Muscle layer of colon (tissue), 2 donors: ENCODE data around the gene ZBTB5.
"Not testable (repeated sequence)": the region's sequence is repeated elsewhere in the genome, so short reads cannot be mapped to it uniquely, and the experiment has no call there.

Source experiments
- H3K27ac ChIP-seq: one replicate; pipeline ENCODE4 v1.7.0; 2013; ENCODE audit warnings: low read depth, mild to moderate bottlenecking, low read length, moderate library complexity
- H3K27me3 ChIP-seq, 2 donors: one replicate each; pipeline ENCODE4 v1.7.0; 2013; ENCODE audit warnings: low read length in 2 of 2, mild to moderate bottlenecking in 2 of 2; ENCODE audit not compliant: insufficient read depth in 2 of 2, control insufficient read depth in 1 of 2
- H3K36me3 ChIP-seq: one replicate; pipeline ENCODE4 v1.7.0; 2013; ENCODE audit warnings: mild to moderate bottlenecking, low read length; ENCODE audit not compliant: insufficient read depth
- H3K4me1 ChIP-seq: one replicate; pipeline ENCODE4 v1.7.0; 2013; ENCODE audit warnings: mild to moderate bottlenecking, low read length; ENCODE audit not compliant: insufficient read depth
- H3K4me3 ChIP-seq, 2 donors: one replicate each; pipeline ENCODE4 v1.7.0; 2013; ENCODE audit warnings: low read length in 2 of 2, low read depth in 1 of 2, mild to moderate bottlenecking in 1 of 2, moderate library complexity in 1 of 2
- H3K9ac ChIP-seq: one replicate; pipeline ENCODE4 v1.7.0; 2013; ENCODE audit warnings: low read length
- H3K9me3 ChIP-seq: one replicate; pipeline ENCODE4 v1.7.0; 2013; ENCODE audit warnings: mild to moderate bottlenecking, low read length
- donor health status: abdominal sarcoma.
- donor health status: Adenocarcinoma of cecum.

ZBTB5 gene

GRCh38 chr9:37480759-37481158 is 15.5 kb upstream of the ZBTB5 start:
- H3K9ac ChIP-seq, result no peak overlapping the region
- peaks cover 0 to 4% of the 10 kb centered on the region in 2 donors for H3K27me3 ChIP-seq

GRCh38 chr9:37477987-37478619 is 12.9 kb upstream of the ZBTB5 start:
- not testable (repeated sequence) for H3K4me1 ChIP-seq, H3K27me3 ChIP-seq

More at GRCh38 chr9:37480759-37481158, 15.5 kb upstream of the ZBTB5 start:
- H3K4me3 ChIP-seq, result no peak overlapping the region
- no peaks in the 10 kb centered on the region for H3K9me3 ChIP-seq
- peaks cover 3% of the 10 kb centered on the region for H3K4me1 ChIP-seq
- no peak overlapping the region for H3K27ac ChIP-seq
- no peaks in the 10 kb centered on the region for H3K36me3 ChIP-seq

GRCh38 chr9:37477443-37477842 is 12.2 kb upstream of the ZBTB5 start:
- H3K36me3 ChIP-seq, H3K4me1 ChIP-seq, H3K9me3 ChIP-seq, H3K4me3 ChIP-seq, H3K9ac ChIP-seq, H3K27ac ChIP-seq, H3K27me3 ChIP-seq: not testable (repeated sequence)

More at GRCh38 chr9:37477987-37478619, 12.9 kb upstream of the ZBTB5 start:
- H3K36me3 ChIP-seq, H3K27ac ChIP-seq, H3K9me3 ChIP-seq, H3K4me3 ChIP-seq, H3K9ac ChIP-seq: not testable (repeated sequence)

- Histone ChIP-seq H3K27ac (no peak overlapping the region), H3K9me3 (no peaks in the 10 kb centered on the region), H3K4me1 (peaks cover 8% of the 10 kb centered on the region), H3K9ac (no peak overlapping the region), H3K4me3 (no peak overlapping the region), H3K27me3 (peaks cover 0 to 4% of the 10 kb centered on the region in 2 donors), H3K36me3 (no peaks in the 10 kb centered on the region)
Measured at GRCh38 chr9:37476930-37477329, 11.7 kb upstream of the ZBTB5 start.

DNA sequence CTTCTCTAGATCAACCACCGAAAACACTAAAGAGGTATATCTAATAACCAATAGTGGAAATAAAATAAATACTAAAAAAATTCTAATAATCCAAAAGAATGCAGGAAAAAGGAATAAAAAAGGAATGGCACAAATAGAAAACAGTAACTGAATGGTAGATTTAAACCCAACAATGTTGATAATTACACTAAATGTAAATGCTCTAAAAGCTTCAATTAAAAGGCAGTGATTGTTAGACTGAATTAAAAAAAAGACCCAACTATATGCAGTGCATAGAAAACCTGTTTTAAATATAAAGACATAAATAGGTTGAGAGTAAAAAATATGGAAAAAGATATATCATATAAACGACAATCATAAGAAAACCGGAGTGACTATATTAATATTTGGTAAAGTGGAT is 9.2 kb upstream of the ZBTB5 start:
- H3K36me3 ChIP-seq, result no peaks in the 10 kb centered on the region
- no peak overlapping the region for H3K9ac ChIP-seq
- no peak overlapping the region for H3K27ac ChIP-seq
- peaks cover 11% of the 10 kb centered on the region for H3K4me1 ChIP-seq
- no peaks in the 10 kb centered on the region for H3K27me3 ChIP-seq
- H3K4me3 ChIP-seq, result no peak overlapping the region
- no peaks in the 10 kb centered on the region for H3K9me3 ChIP-seq

GRCh38 chr9:37473982-37474381 is 8.7 kb upstream of the ZBTB5 start:
- H3K9ac ChIP-seq, H3K36me3 ChIP-seq, H3K27me3 ChIP-seq, H3K4me3 ChIP-seq, H3K27ac ChIP-seq, H3K9me3 ChIP-seq: not testable (repeated sequence)
- H3K4me1 ChIP-seq, result peaks cover 11% of the 10 kb centered on the region

GRCh38 chr9:37471942-37472684 is 6.9 kb upstream of the ZBTB5 start:
- Histone ChIP-seq H3K4me3 (peak overlapping the region; percentile 26 to 47), H3K27ac (peak overlapping the region; percentile 53), H3K36me3 (no peaks in the 10 kb centered on the region), H3K9ac (peak overlapping the region; percentile 59), H3K27me3 (no peaks in the 10 kb centered on the region), H3K4me1 (peaks cover 11% of the 10 kb centered on the region), H3K9me3 (no peaks in the 10 kb centered on the region)

GRCh38 chr9:37468620-37469019 is 3.4 kb upstream of the ZBTB5 start:
- Histone ChIP-seq H3K9me3 (no peaks in the 10 kb centered on the region), H3K27ac (no peak overlapping the region), H3K9ac (no peak overlapping the region), H3K36me3 (no peaks in the 10 kb centered on the region), H3K4me1 (peaks cover 20% of the 10 kb centered on the region), H3K27me3 (no peaks in the 10 kb centered on the region), H3K4me3 (no peak overlapping the region)

DNA sequence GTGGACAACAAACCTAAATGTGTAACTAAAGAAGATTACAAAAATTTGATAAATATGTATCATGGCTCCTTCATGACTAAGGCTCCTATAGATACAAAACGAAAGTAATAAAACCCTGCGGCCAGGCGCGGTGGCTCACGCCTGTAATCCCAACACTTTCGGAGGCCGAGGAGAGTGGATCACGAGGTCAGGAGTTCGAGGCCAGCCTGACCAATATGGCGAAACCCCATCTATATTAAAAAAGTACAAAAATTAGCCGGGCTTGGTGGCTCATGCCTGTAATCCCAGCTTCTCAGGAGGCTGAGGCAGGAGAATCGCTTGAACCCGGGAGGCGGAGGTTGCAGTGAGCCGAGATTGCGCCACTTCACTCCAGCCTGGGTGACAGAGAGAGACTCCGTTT is 2.3 kb upstream of the ZBTB5 start:
- H3K27me3 ChIP-seq, H3K36me3 ChIP-seq, H3K9ac ChIP-seq, H3K27ac ChIP-seq, H3K9me3 ChIP-seq, H3K4me3 ChIP-seq: not testable (repeated sequence)
- peaks cover 22% of the 10 kb centered on the region for H3K4me1 ChIP-seq

DNA sequence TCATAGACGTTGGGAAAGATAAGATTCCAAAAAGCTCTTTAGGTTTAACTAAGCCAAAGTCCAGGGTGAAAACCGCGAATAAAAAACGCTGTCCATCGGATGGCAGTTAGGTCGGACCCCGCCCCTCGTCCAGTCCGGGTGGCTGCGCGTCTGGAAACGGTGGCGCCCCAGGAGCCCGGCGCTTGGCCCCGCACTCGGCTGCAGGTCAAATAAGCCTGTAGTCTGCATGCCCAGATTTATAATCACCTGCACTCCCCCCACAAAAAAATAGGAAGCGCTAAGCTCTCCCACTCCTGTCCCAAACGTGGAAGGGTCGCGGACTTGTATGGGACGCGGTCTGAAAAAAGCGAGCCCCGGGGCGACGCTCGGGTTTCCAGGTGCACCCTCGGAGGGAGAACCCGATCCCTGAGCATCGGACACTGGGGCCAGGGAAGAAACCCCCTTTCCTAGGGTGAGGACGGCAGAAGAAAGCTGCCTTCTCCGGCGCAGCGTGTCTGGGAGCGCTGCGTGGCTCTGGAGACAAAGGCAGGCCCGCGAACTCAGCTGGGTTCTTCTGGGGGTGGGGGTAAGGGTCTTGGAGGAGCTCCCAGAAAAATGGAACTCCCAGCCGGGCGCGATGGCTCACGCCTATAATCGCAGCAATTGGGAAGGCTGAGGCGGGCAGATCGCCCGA is 923 bp upstream of the ZBTB5 start:
- no peaks in the 10 kb centered on the region for H3K36me3 ChIP-seq
- no peaks in the 10 kb centered on the region for H3K9me3 ChIP-seq
- H3K27ac ChIP-seq, result peak overlapping the region; percentile 88
- H3K9ac ChIP-seq, result peak overlapping the region; percentile 26
- no peaks in the 10 kb centered on the region for H3K27me3 ChIP-seq
- peak overlapping the region; percentile 53 to 62 for H3K4me3 ChIP-seq
- H3K4me1 ChIP-seq, result peaks cover 12% of the 10 kb centered on the region

DNA sequence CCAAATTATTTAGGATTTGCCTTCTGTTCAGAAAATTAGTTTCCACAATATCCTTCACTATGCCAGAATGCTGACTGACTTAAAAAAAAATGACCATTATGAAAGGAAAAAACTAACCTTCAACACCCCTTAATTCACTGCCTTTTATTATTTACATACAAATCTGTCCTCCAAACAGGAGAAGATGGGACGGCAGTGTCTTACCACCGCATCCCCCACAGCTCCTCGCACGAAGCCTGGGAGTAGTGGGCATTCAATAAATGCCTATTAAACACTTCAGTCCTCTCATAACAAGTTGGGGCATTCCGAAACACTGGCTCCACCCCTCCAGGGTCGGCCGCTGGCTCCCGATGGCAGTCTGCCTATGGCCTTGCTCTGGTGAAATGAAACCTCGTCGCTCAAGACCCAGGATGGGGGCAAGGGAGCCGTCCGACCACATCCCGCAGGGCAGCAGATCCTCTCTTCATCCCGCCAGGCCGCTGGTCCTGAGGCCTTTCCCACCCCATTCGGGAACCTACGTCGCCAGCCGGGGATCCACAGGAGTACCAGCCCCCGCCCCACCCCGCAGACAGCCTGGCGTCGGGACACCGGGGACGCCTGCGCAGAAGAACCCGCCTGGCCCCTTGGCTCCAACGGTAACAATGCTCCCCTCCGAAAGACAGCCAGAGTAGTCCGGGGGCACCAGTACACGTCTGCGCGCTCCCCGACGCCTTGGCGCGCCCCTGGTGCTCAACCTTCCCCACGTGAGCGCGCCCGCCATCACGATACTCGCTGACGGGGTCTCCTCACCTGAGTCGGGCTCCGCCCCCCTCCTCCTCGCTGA is 613 bp downstream of the ZBTB5 start:
- H3K4me1 ChIP-seq, result peaks cover 12% of the 10 kb centered on the region
- H3K27ac ChIP-seq, result peak overlapping the region; percentile 90
- H3K36me3 ChIP-seq, result no peaks in the 10 kb centered on the region
- peak overlapping the region; percentile 97 for H3K9ac ChIP-seq
- H3K9me3 ChIP-seq, result no peaks in the 10 kb centered on the region
- no peaks in the 10 kb centered on the region for H3K27me3 ChIP-seq
- H3K4me3 ChIP-seq, result peak overlapping the region; percentile 85
